CD14-positive monocyte (primary cell): ENCODE measurements around the gene CCNL1. TPM values are rescaled to one million over a fixed set of nuclear protein-coding genes. Genes with fewer than 3 reads are reported as not detected.

Source experiments
- DNase-seq, 3 donors: peaks; one replicate each; pipeline ENCODE4 v3.0.0-alpha.2; 2011 to 2022
- H2AFZ ChIP-seq: 2 replicates; pipeline ENCODE4 v1.6.0; 2012; ENCODE audit warnings: mild to moderate bottlenecking, low read depth, low read length, inconsistent platforms; ENCODE audit not compliant: insufficient read depth, poor library complexity, severe bottlenecking
- H3K27ac ChIP-seq, 2 donors: 1 replicate in 1 of 2; 2 replicates in 1 of 2; pipeline ENCODE4 v1.5.1; 2012 to 2013; ENCODE audit warnings: low read length in 2 of 2, control low read depth in 1 of 2, inconsistent platforms in 1 of 2, low read depth in 1 of 2, mild to moderate bottlenecking in 1 of 2
- H3K27me3 ChIP-seq, 2 donors: one replicate each; pipeline versions ENCODE4 v1.6.0 to v1.6.1; 2011 to 2013; ENCODE audit warnings: low read length in 2 of 2; ENCODE audit not compliant: control insufficient read depth in 2 of 2, insufficient read depth in 2 of 2
- H3K36me3 ChIP-seq, 2 donors: replicated peaks in 1 of 2; 1 replicate in 1 of 2; 2 replicates in 1 of 2; pipeline versions ENCODE4 v1.5.1 to v1.6.1; 2012 to 2013; ENCODE audit warnings: low read length in 2 of 2, control low read depth in 1 of 2, inconsistent platforms in 1 of 2, mild to moderate bottlenecking in 1 of 2; ENCODE audit not compliant: insufficient read depth in 2 of 2, control insufficient read depth in 1 of 2
- H3K4me1 ChIP-seq, 2 donors: 1 replicate in 1 of 2; 2 replicates in 1 of 2; pipeline versions ENCODE4 v1.5.1 to v1.6.1; 2012 to 2013; ENCODE audit warnings: low read length in 2 of 2, control low read depth in 1 of 2, inconsistent platforms in 1 of 2, mild to moderate bottlenecking in 1 of 2, moderate library complexity in 1 of 2; ENCODE audit not compliant: insufficient read depth in 2 of 2, control insufficient read depth in 1 of 2
- H3K4me2 ChIP-seq: replicated peaks from 2 replicates; pipeline ENCODE3; 2012; ENCODE audit warnings: low read length, moderate library complexity, mild to moderate bottlenecking; ENCODE audit not compliant: poor library complexity, severe bottlenecking; ENCODE audit errors: extremely low read depth
- H3K4me3 ChIP-seq, 3 experiments: fragments of 200-600 bp in 1 of 3; sonication (generic) in 1 of 3; replicated peaks in 1 of 3; 1 replicate in 2 of 3; 2 replicates in 1 of 3; pipeline ENCODE4 v1.5.1; 2011 to 2013; ENCODE audit warnings: low read length in 3 of 3, mild to moderate bottlenecking in 3 of 3, control low read depth in 2 of 3, low read depth in 2 of 3, inconsistent platforms in 1 of 3, moderate library complexity in 1 of 3
- H3K79me2 ChIP-seq: 2 replicates; pipeline ENCODE4 v1.6.0; 2012; ENCODE audit warnings: mild to moderate bottlenecking, control low read depth, inconsistent platforms, low read length, moderate library complexity; ENCODE audit not compliant: insufficient read depth
- H3K9ac ChIP-seq: 2 replicates; pipeline ENCODE4 v1.6.0; 2017; ENCODE audit warnings: low read length, mild to moderate bottlenecking; ENCODE audit not compliant: insufficient read depth, poor library complexity, severe bottlenecking
- H3K9me3 ChIP-seq, 2 donors: replicated peaks in 1 of 2; 1 replicate in 1 of 2; 2 replicates in 1 of 2; pipeline versions ENCODE4 v1.5.1 to v1.6.1; 2012 to 2013; ENCODE audit warnings: low read length in 2 of 2, control low read depth in 1 of 2; ENCODE audit not compliant: control insufficient read depth in 1 of 2, insufficient read depth in 1 of 2
- H4K20me1 ChIP-seq: 2 replicates; pipeline ENCODE4 v1.6.0; 2012; ENCODE audit warnings: mild to moderate bottlenecking, low read length, control low read depth, moderate library complexity; ENCODE audit not compliant: insufficient read depth
- H3K27ac Mint-ChIP-seq, 7 donors: one replicate each; pipeline ENCODE4 v1.8.0; 2020; ENCODE audit warnings: mild to moderate bottlenecking in 7 of 7, mixed read lengths in 7 of 7, moderate library complexity in 6 of 7, inconsistent platforms in 2 of 7
- H3K27me3 Mint-ChIP-seq, 3 donors: one replicate each; pipeline ENCODE4 v1.8.0; 2021 to 2022; ENCODE audit warnings: low read depth in 3 of 3, mild to moderate bottlenecking in 3 of 3, mixed read lengths in 3 of 3, moderate library complexity in 3 of 3, inconsistent platforms in 1 of 3
- H3K36me3 Mint-ChIP-seq, 2 donors: one replicate each; pipeline ENCODE4 v1.8.0; 2020; ENCODE audit warnings: mixed read lengths in 2 of 2, inconsistent platforms in 1 of 2, mild to moderate bottlenecking in 1 of 2
- H3K4me1 Mint-ChIP-seq: one replicate; pipeline ENCODE4 v1.8.0; 2020; ENCODE audit warnings: mild to moderate bottlenecking, mixed read lengths
- H3K4me3 Mint-ChIP-seq, 2 donors: one replicate each; pipeline ENCODE4 v1.8.0; 2020; ENCODE audit warnings: mild to moderate bottlenecking in 2 of 2, mixed read lengths in 2 of 2, moderate library complexity in 1 of 2
- H3K9me3 Mint-ChIP-seq, 7 donors: one replicate each; pipeline ENCODE4 v1.8.0; 2020 to 2022; ENCODE audit warnings: mixed read lengths in 7 of 7, mild to moderate bottlenecking in 6 of 7, moderate library complexity in 6 of 7, inconsistent platforms in 2 of 7
- whole genome bisulfite sequencing: methylation state at CpG from one replicate; pipeline ENCODE4 v1.1.5; 2013; ENCODE audit warnings: missing lambda C conversion rate; ENCODE audit not compliant: insufficient coverage; 5-methylcytosine and 5-hydroxymethylcytosine counted together
- intact Hi-C, 2 donors: fragments of 100-400 bp; cut with micrococcal nuclease; formaldehyde crosslinking; loops; one replicate each; pipeline versions ENCODE4 v1.15.0 to v1.15.1; 2023
- polyA plus RNA-seq, 3 donors: library from polyadenylated mRNA; depleted of rRNA in 1 of 3; unstranded in 2 of 3; stranded (reverse) in 1 of 3; fragments of 300-500 nt in 2 of 3; fragments of >200 nt in 1 of 3; fragmentation: Illumina TruSeq in 2 of 3; gene quantifications; 1 replicate in 2 of 3; 2 replicates in 1 of 3; pipeline ENCODE4 v1.2.3, GENCODE V29; 2012 to 2021
- TF ChIP-seq, protein P1 (sequence below): fragments of 200-600 bp; IDR thresholded peaks from one replicate; pipeline ENCODE4 v1.8.0; 2022; ENCODE audit warnings: antibody characterized with exemption, mild to moderate bottlenecking

The CCNL1 gene
- polyA plus RNA-seq, 3 donors, result 32.0 to 751 (median 42.3) TPM

DNA sequence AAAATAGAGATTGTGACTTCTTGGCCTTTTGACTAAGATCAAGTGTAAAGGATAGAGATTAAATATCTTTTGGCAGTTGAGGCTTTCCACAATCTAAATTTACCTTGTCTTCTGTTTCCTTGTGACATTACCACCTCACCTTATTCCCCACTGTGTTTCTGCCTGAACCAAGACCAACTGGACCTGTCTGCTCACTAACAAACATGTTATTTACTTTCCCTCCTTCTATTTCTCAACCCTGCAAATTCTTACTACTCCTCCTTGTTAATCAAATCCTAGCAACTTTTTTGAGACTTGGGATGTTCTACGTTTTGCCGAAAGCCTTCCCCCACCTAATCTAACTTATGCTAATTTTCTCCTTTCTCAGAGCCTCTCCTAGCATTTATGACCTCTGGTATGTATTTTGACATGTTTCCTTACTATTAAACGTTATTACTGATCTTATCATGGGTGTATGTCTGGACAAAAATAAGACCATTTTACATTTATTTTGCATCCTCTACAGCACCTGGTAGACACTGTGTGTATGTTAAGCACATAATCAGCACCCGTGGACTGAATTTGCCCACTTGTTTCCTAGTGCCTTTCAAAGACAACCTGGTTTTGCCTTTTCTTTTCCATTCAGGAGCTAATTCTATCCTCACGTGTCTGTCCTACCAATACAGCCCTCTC lies 7.6 kb upstream of the CCNL1 start:
- no peak overlapping the region for H3K4me3 Mint-ChIP-seq
- no peak overlapping the region for H3K27ac Mint-ChIP-seq
- H4K20me1 ChIP-seq, result no peaks in the 10 kb centered on the region
- no peak overlapping the region for H3K27ac ChIP-seq
- H3K4me3 ChIP-seq, result no peak overlapping the region
- H3K27me3 Mint-ChIP-seq, result peaks cover 0 to 1% (median under 1%) of the 10 kb centered on the region in 3 donors
- TF ChIP-seq, protein P1, sequence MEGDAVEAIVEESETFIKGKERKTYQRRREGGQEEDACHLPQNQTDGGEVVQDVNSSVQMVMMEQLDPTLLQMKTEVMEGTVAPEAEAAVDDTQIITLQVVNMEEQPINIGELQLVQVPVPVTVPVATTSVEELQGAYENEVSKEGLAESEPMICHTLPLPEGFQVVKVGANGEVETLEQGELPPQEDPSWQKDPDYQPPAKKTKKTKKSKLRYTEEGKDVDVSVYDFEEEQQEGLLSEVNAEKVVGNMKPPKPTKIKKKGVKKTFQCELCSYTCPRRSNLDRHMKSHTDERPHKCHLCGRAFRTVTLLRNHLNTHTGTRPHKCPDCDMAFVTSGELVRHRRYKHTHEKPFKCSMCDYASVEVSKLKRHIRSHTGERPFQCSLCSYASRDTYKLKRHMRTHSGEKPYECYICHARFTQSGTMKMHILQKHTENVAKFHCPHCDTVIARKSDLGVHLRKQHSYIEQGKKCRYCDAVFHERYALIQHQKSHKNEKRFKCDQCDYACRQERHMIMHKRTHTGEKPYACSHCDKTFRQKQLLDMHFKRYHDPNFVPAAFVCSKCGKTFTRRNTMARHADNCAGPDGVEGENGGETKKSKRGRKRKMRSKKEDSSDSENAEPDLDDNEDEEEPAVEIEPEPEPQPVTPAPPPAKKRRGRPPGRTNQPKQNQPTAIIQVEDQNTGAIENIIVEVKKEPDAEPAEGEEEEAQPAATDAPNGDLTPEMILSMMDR, result no peak
- no peaks in the 10 kb centered on the region for H3K9me3 Mint-ChIP-seq
- no peaks in the 10 kb centered on the region for H3K9me3 ChIP-seq
- H3K4me2 ChIP-seq, result no peak overlapping the region
- intact Hi-C loops, result no loop called here
- H3K9ac ChIP-seq, result no peak overlapping the region
- DNase-seq, result no peak
- no peaks in the 10 kb centered on the region for H3K27me3 ChIP-seq
- H3K36me3 Mint-ChIP-seq, result peaks cover 0 to 7% of the 10 kb centered on the region in 2 donors
- H3K79me2 ChIP-seq, result peaks cover 11% of the 10 kb centered on the region
- 100% methylated on average over 1 of the region's 5 CpGs for WGBS
- H2AFZ ChIP-seq, result no peak overlapping the region
- H3K4me1 ChIP-seq, result peaks cover 22 to 23% of the 10 kb centered on the region in 2 donors
- peaks cover 22% of the 10 kb centered on the region for H3K4me1 Mint-ChIP-seq
- H3K36me3 ChIP-seq, result no peaks in the 10 kb centered on the region

DNA sequence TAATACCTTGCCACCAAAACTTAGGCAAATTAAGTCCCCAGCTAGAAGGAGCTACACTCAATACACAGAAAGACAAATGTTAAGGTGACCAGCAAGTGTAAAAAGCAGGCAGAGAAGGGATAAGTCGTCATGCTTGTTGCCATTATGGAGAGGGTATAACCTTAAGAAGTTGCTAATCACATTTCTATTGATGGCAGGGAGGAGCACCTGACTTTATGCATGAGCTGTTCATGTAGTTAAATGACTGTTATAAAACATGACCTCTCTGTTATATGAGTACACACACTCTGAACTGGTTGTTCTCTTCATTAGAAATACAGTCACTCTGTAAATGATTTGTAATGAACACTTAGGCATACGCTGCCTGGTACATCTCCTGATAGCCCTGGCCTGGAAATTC lies 6.6 kb upstream of the CCNL1 start:
- Histone ChIP-seq H3K4me1 (peaks cover 23 to 27% of the 10 kb centered on the region in 2 donors), H3K79me2 (peaks cover 15% of the 10 kb centered on the region), H3K9ac (no peak overlapping the region)

More for the DNA sequence above, 6.6 kb upstream of the CCNL1 start:
- Histone ChIP-seq H3K4me3 (no peak overlapping the region), H3K27ac (no peak overlapping the region), H4K20me1 (no peaks in the 10 kb centered on the region), H2AFZ (no peak overlapping the region), H3K36me3 (no peaks in the 10 kb centered on the region), H3K4me2 (no peak overlapping the region), H3K9me3 (no peaks in the 10 kb centered on the region), H3K27me3 (no peaks in the 10 kb centered on the region)
- no peak for DNase-seq
- H3K4me1 Mint-ChIP-seq, result peaks cover 23% of the 10 kb centered on the region
- intact Hi-C loops, result no loop called here
- H3K27me3 Mint-ChIP-seq, result peaks cover 0 to 2% (median 1%) of the 10 kb centered on the region in 3 donors
- TF ChIP-seq, protein P1, result no peak
- no peak overlapping the region for H3K4me3 Mint-ChIP-seq
- no CpG with 5 or more reads among the region's 2 CpGs for WGBS
- H3K36me3 Mint-ChIP-seq, result peaks cover 0 to 7% of the 10 kb centered on the region in 2 donors
- no peak overlapping the region for H3K27ac Mint-ChIP-seq
- H3K9me3 Mint-ChIP-seq, result no peaks in the 10 kb centered on the region
